IMR-90 (cell line): ENCODE data around the gene GATAD2A. TPM values are rescaled to one million over a fixed set of nuclear protein-coding genes. Genes with fewer than 3 reads are reported as not detected.

ENCODE experiments used
- ATAC-seq: fragments of 200-7000 bp; cut with Tn5 transposase; 2 replicates; pipeline ENCODE4 v1.9.1; 2020; ENCODE audit warnings: low read depth, mild to moderate bottlenecking, moderate library complexity
- BruUV-seq: library from RNA; stranded (reverse); fragments of 400-500 nt; replicated peaks from 2 replicates; lab custom pipeline; 2021; lab: Mats Ljungman, UMichigan
- CTCF ChIA-PET: fragments of 300-600 bp; formaldehyde crosslinking; extraction: SDS; loops from one replicate; lab custom pipeline; 2021; ENCODE audit warnings: antibody characterized with exemption; lab: Yijun Ruan, JAX
- POLR2A ChIA-PET: fragments of 300-600 bp; sonication (Branson Sonifier 250); formaldehyde crosslinking; loops from one replicate; lab custom pipeline; 2022; ENCODE audit warnings: antibody characterized with exemption; ENCODE audit not compliant: unreplicated experiment; lab: Charles Lee
- DNase-seq: peaks from one replicate; pipeline ENCODE4 v3.0.0; 2013
- H2AFZ ChIP-seq: replicated peaks from 2 replicates; pipeline ENCODE3; 2013; ENCODE audit warnings: low read length, mild to moderate bottlenecking; ENCODE audit not compliant: poor library complexity
- H2AK5ac ChIP-seq: 2 replicates; pipeline ENCODE4 v1.6.1; 2013; ENCODE audit warnings: low read depth, low read length, inconsistent platforms
- H2AK9ac ChIP-seq: replicated peaks from 2 replicates; pipeline ENCODE3; 2013; ENCODE audit warnings: mild to moderate bottlenecking, low read depth, low read length, moderate library complexity; ENCODE audit not compliant: poor library complexity
- H2BK120ac ChIP-seq: 2 replicates; pipeline ENCODE4 v1.6.1; 2013; ENCODE audit warnings: low read depth, low read length, inconsistent platforms
- H2BK15ac ChIP-seq: 3 replicates; pipeline ENCODE4 v1.6.1; 2013; ENCODE audit warnings: low read depth, low read length, inconsistent platforms
- H2BK20ac ChIP-seq: 2 replicates; pipeline ENCODE4 v1.6.1; 2013; ENCODE audit warnings: low read depth, mild to moderate bottlenecking, inconsistent platforms, low read length, moderate library complexity
- H2BK5ac ChIP-seq: 2 replicates; pipeline ENCODE4 v1.6.1; 2013; ENCODE audit warnings: mild to moderate bottlenecking, low read depth, low read length, inconsistent platforms; ENCODE audit not compliant: poor library complexity, severe bottlenecking
- H3K14ac ChIP-seq: replicated peaks from 2 replicates; pipeline ENCODE4 v1.6.1; 2013; ENCODE audit warnings: low read depth, low read length, inconsistent platforms
- H3K18ac ChIP-seq: 2 replicates; pipeline ENCODE4 v1.6.1; 2013; ENCODE audit warnings: low read depth, low read length, control low read depth
- H3K23ac ChIP-seq: 2 replicates; pipeline ENCODE4 v1.6.1; 2013; ENCODE audit warnings: low read depth, low read length, inconsistent platforms
- H3K27ac ChIP-seq: 2 replicates; pipeline ENCODE4 v1.5.1; 2013; ENCODE audit warnings: mild to moderate bottlenecking, control low read depth, low read length; ENCODE audit not compliant: insufficient read depth
- H3K27me3 ChIP-seq: 2 replicates; pipeline ENCODE4 v1.6.1; 2013; ENCODE audit warnings: low read length; ENCODE audit not compliant: control insufficient read depth, insufficient read depth
- H3K36me3 ChIP-seq: 2 replicates; pipeline ENCODE4 v1.6.1; 2013; ENCODE audit warnings: low read length, mixed read lengths; ENCODE audit not compliant: control insufficient read depth, insufficient read depth
- H3K4ac ChIP-seq: 2 replicates; pipeline ENCODE4 v1.6.1; 2013; ENCODE audit warnings: low read depth, low read length, inconsistent platforms
- H3K4me1 ChIP-seq: 2 replicates; pipeline ENCODE4 v1.6.1; 2013; ENCODE audit warnings: low read length, mixed read lengths; ENCODE audit not compliant: control insufficient read depth, insufficient read depth
- H3K4me2 ChIP-seq: 2 replicates; pipeline ENCODE4 v1.6.1; 2013; ENCODE audit warnings: low read depth, mild to moderate bottlenecking, control low read depth, low read length, moderate library complexity
- H3K4me3 ChIP-seq: 2 replicates; pipeline ENCODE4 v1.5.1; 2013; ENCODE audit warnings: low read depth, mild to moderate bottlenecking, control low read depth, low read length, moderate library complexity; ENCODE audit not compliant: insufficient read depth
- H3K56ac ChIP-seq: 2 replicates; pipeline ENCODE4 v1.6.1; 2013; ENCODE audit warnings: low read length, inconsistent platforms; ENCODE audit not compliant: insufficient read depth; ENCODE audit errors: extremely low read depth
- H3K79me1 ChIP-seq, 2 experiments: 2 replicates each; pipeline ENCODE4 v1.6.1; 2013; ENCODE audit warnings: low read length in 2 of 2, inconsistent platforms in 1 of 2, low read depth in 1 of 2
- H3K9ac ChIP-seq: 2 replicates; pipeline ENCODE4 v1.6.1; 2013; ENCODE audit warnings: low read depth, low read length, control low read depth
- H3K9me1 ChIP-seq: 2 replicates; pipeline ENCODE4 v1.6.1; 2013; ENCODE audit warnings: low read length, inconsistent platforms; ENCODE audit not compliant: insufficient read depth
- H3K9me3 ChIP-seq: 2 replicates; pipeline ENCODE4 v1.6.1; 2013; ENCODE audit warnings: low read length; ENCODE audit not compliant: control insufficient read depth, insufficient read depth
- H4K20me1 ChIP-seq: 2 replicates; pipeline ENCODE4 v1.6.1; 2013; ENCODE audit warnings: low read length, inconsistent platforms; ENCODE audit not compliant: insufficient read depth
- H4K5ac ChIP-seq: 2 replicates; pipeline ENCODE4 v1.6.1; 2013; ENCODE audit warnings: mild to moderate bottlenecking, low read depth, low read length, control low read depth
- H4K8ac ChIP-seq, 2 experiments: 2 replicates each; pipeline ENCODE4 v1.6.1; 2013; ENCODE audit warnings: low read depth in 2 of 2, low read length in 2 of 2, control low read depth in 1 of 2, inconsistent platforms in 1 of 2
- H4K91ac ChIP-seq: 2 replicates; pipeline ENCODE4 v1.6.1; 2013; ENCODE audit warnings: low read depth, low read length, inconsistent platforms; ENCODE audit not compliant: insufficient read depth
- CHD1 ChIP-seq: IDR thresholded peaks from 2 replicates; pipeline ENCODE4 v1.6.1; 2012; ENCODE audit warnings: low read depth, low read length, improper control_type of control experiment
- MXI1 ChIP-seq: IDR thresholded peaks from 2 replicates; pipeline ENCODE4 v1.6.1; 2012; ENCODE audit warnings: low read depth, mild to moderate bottlenecking, low read length, moderate library complexity, borderline replicate concordance
- NFE2L2 ChIP-seq: fragments of 150-350 bp; IDR thresholded peaks from 2 replicates; pipeline ENCODE4 v1.6.1; 2016; ENCODE audit warnings: low read depth, mild to moderate bottlenecking, low read length
- WGBS, 2 experiments: methylation state at CpG; one replicate each; pipeline versions ENCODE4 v1.1.5 to v1.1.7; 2013; ENCODE audit warnings: missing lambda C conversion rate in 2 of 2; ENCODE audit not compliant: insufficient read length in 1 of 2; ENCODE audit errors: extremely low coverage in 2 of 2; 5-methylcytosine and 5-hydroxymethylcytosine counted together
- dilution Hi-C: fragments of 300-500 bp; cut with HindIII; formaldehyde crosslinking; loops from one replicate; pipeline ENCODE4 v1.14.3; 2018; ENCODE audit warnings: low sequenced_read_pairs; ENCODE audit not compliant: unreplicated experiment
- in situ Hi-C: fragments of 300-500 bp; cut with MboI; formaldehyde crosslinking; loops from 3 replicates; pipeline ENCODE4 v1.14.3; 2019; ENCODE audit warnings: low sequenced_read_pairs, inconsistent platforms, mixed read lengths
- intact Hi-C: fragments of 100-400 bp; cut with micrococcal nuclease; formaldehyde crosslinking; loops from 2 replicates; pipeline ENCODE4 v1.10.0; 2022
- polyA plus RNA-seq, 3 experiments: library from polyadenylated mRNA; depleted of rRNA; stranded (reverse); fragments of >200 nt; gene quantifications; 2 replicates each; pipeline ENCODE4 v1.2.3, GENCODE V29; 2012; ENCODE audit warnings: low replicate concordance in 1 of 3
- total RNA-seq: library from RNA; depleted of rRNA; stranded (reverse); fragments of >200 nt; gene quantifications from 2 replicates; pipeline ENCODE4 v1.2.3, GENCODE V29; 2012

GATAD2A gene
- total and polyA plus RNA-seq, 2 of the 4 experiments (the other 2 are of a cell fraction), result 23.5 to 33.2 TPM

DNA sequence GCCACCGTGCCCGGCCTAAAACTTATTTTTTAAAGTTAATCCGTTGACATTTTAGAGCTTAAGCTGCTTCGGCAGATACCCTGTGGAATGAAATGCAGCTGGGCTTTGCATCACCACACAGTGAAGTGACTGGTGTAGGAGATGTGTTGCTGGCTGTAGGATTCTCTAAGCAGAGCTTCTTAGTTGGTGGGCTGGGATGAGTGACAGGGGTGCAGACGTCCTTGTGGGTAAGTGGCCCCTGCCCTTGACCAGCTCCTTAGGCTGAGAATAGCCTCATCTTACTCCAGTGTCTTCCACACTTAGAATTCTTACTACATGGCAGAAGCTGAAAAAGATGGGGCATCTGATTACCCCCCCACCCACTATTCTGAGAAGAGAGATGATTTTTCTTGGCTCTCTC, 11.6 kb downstream of the GATAD2A start:
- Histone ChIP-seq H3K9ac (no peak overlapping the region), H3K4ac (no peak overlapping the region), H3K4me3 (no peak overlapping the region), H4K20me1 (peaks cover 95% of the 10 kb centered on the region), H4K91ac (no peak overlapping the region), H2BK20ac (no peak overlapping the region), H2AFZ (no peak overlapping the region), H4K8ac (no peak overlapping the region), H3K56ac (no peak overlapping the region), H3K79me1 (peaks cover 15 to 89% of the 10 kb centered on the region in 2 experiments; a peak in 3 of 4 replicates), H2BK5ac (no peak overlapping the region), H3K18ac (no peak overlapping the region), H3K36me3 (no peaks in the 10 kb centered on the region; the same call in 1 of the 2 replicates), H2AK5ac (no peak overlapping the region), H2BK120ac (no peak overlapping the region), H2AK9ac (no peak overlapping the region), H3K27me3 (no peaks in the 10 kb centered on the region), H3K9me3 (no peaks in the 10 kb centered on the region), H2BK15ac (no peak overlapping the region), H3K4me1 (peaks cover 2% of the 10 kb centered on the region; the same call in 1 of the 2 replicates), H4K5ac (no peak overlapping the region), H3K4me2 (no peak overlapping the region), H3K27ac (no peak overlapping the region), H3K9me1 (peaks cover 46% of the 10 kb centered on the region), H3K14ac (no peak overlapping the region), H3K23ac (no peak overlapping the region)
- in situ Hi-C loops (no loop called here), intact Hi-C loops (no loop called here), dilution Hi-C loops (no loop called here)
- 80% methylated on average over 3 of the region's 5 CpGs; no CpG with 5 or more reads in 1 of the 2 experiments for WGBS, 2 experiments
- TF ChIP-seq CHD1 (no peak), NFE2L2 (no peak), MXI1 (no peak)
- ATAC-seq (no peak), DNase-seq (no peak)
- no TSS peak for BruUV-seq
- ChIA-PET CTCF (no interaction called here), POLR2A (no interaction called here)
